IMR-90 (cell line): ENCODE data around the gene SH3BP4. TPM values are rescaled to one million over a fixed set of nuclear protein-coding genes. Genes with fewer than 3 reads are reported as not detected.

Source experiments
- ATAC-seq: fragments of 200-7000 bp; cut with Tn5 transposase; 2 replicates; pipeline ENCODE4 v1.9.1; 2020; ENCODE audit warnings: low read depth, mild to moderate bottlenecking, moderate library complexity
- BruUV-seq: library from RNA; stranded (reverse); fragments of 400-500 nt; replicated peaks from 2 replicates; lab custom pipeline; 2021; lab: Mats Ljungman, UMichigan
- CTCF ChIA-PET: fragments of 300-600 bp; formaldehyde crosslinking; extraction: SDS; loops from one replicate; lab custom pipeline; 2021; ENCODE audit warnings: antibody characterized with exemption; lab: Yijun Ruan, JAX
- POLR2A ChIA-PET: fragments of 300-600 bp; sonication (Branson Sonifier 250); formaldehyde crosslinking; loops from one replicate; lab custom pipeline; 2022; ENCODE audit warnings: antibody characterized with exemption; ENCODE audit not compliant: unreplicated experiment; lab: Charles Lee
- DNase-seq: peaks from one replicate; pipeline ENCODE4 v3.0.0; 2013
- H2AFZ ChIP-seq: replicated peaks from 2 replicates; pipeline ENCODE3; 2013; ENCODE audit warnings: low read length, mild to moderate bottlenecking; ENCODE audit not compliant: poor library complexity
- H2AK5ac ChIP-seq: 2 replicates; pipeline ENCODE4 v1.6.1; 2013; ENCODE audit warnings: low read depth, low read length, inconsistent platforms
- H2AK9ac ChIP-seq: replicated peaks from 2 replicates; pipeline ENCODE3; 2013; ENCODE audit warnings: mild to moderate bottlenecking, low read depth, low read length, moderate library complexity; ENCODE audit not compliant: poor library complexity
- H2BK120ac ChIP-seq: 2 replicates; pipeline ENCODE4 v1.6.1; 2013; ENCODE audit warnings: low read depth, low read length, inconsistent platforms
- H2BK15ac ChIP-seq: 3 replicates; pipeline ENCODE4 v1.6.1; 2013; ENCODE audit warnings: low read depth, low read length, inconsistent platforms
- H2BK20ac ChIP-seq: 2 replicates; pipeline ENCODE4 v1.6.1; 2013; ENCODE audit warnings: low read depth, mild to moderate bottlenecking, inconsistent platforms, low read length, moderate library complexity
- H2BK5ac ChIP-seq: 2 replicates; pipeline ENCODE4 v1.6.1; 2013; ENCODE audit warnings: mild to moderate bottlenecking, low read depth, low read length, inconsistent platforms; ENCODE audit not compliant: poor library complexity, severe bottlenecking
- H3K14ac ChIP-seq: replicated peaks from 2 replicates; pipeline ENCODE4 v1.6.1; 2013; ENCODE audit warnings: low read depth, low read length, inconsistent platforms
- H3K18ac ChIP-seq: 2 replicates; pipeline ENCODE4 v1.6.1; 2013; ENCODE audit warnings: low read depth, low read length, control low read depth
- H3K23ac ChIP-seq: 2 replicates; pipeline ENCODE4 v1.6.1; 2013; ENCODE audit warnings: low read depth, low read length, inconsistent platforms
- H3K27ac ChIP-seq: 2 replicates; pipeline ENCODE4 v1.5.1; 2013; ENCODE audit warnings: mild to moderate bottlenecking, control low read depth, low read length; ENCODE audit not compliant: insufficient read depth
- H3K27me3 ChIP-seq: 2 replicates; pipeline ENCODE4 v1.6.1; 2013; ENCODE audit warnings: low read length; ENCODE audit not compliant: control insufficient read depth, insufficient read depth
- H3K36me3 ChIP-seq: 2 replicates; pipeline ENCODE4 v1.6.1; 2013; ENCODE audit warnings: low read length, mixed read lengths; ENCODE audit not compliant: control insufficient read depth, insufficient read depth
- H3K4ac ChIP-seq: 2 replicates; pipeline ENCODE4 v1.6.1; 2013; ENCODE audit warnings: low read depth, low read length, inconsistent platforms
- H3K4me1 ChIP-seq: 2 replicates; pipeline ENCODE4 v1.6.1; 2013; ENCODE audit warnings: low read length, mixed read lengths; ENCODE audit not compliant: control insufficient read depth, insufficient read depth
- H3K4me2 ChIP-seq: 2 replicates; pipeline ENCODE4 v1.6.1; 2013; ENCODE audit warnings: low read depth, mild to moderate bottlenecking, control low read depth, low read length, moderate library complexity
- H3K4me3 ChIP-seq: 2 replicates; pipeline ENCODE4 v1.5.1; 2013; ENCODE audit warnings: low read depth, mild to moderate bottlenecking, control low read depth, low read length, moderate library complexity; ENCODE audit not compliant: insufficient read depth
- H3K56ac ChIP-seq: 2 replicates; pipeline ENCODE4 v1.6.1; 2013; ENCODE audit warnings: low read length, inconsistent platforms; ENCODE audit not compliant: insufficient read depth; ENCODE audit errors: extremely low read depth
- H3K79me1 ChIP-seq, 2 experiments: 2 replicates each; pipeline ENCODE4 v1.6.1; 2013; ENCODE audit warnings: low read length in 2 of 2, inconsistent platforms in 1 of 2, low read depth in 1 of 2
- H3K9ac ChIP-seq: 2 replicates; pipeline ENCODE4 v1.6.1; 2013; ENCODE audit warnings: low read depth, low read length, control low read depth
- H3K9me1 ChIP-seq: 2 replicates; pipeline ENCODE4 v1.6.1; 2013; ENCODE audit warnings: low read length, inconsistent platforms; ENCODE audit not compliant: insufficient read depth
- H3K9me3 ChIP-seq: 2 replicates; pipeline ENCODE4 v1.6.1; 2013; ENCODE audit warnings: low read length; ENCODE audit not compliant: control insufficient read depth, insufficient read depth
- H4K20me1 ChIP-seq: 2 replicates; pipeline ENCODE4 v1.6.1; 2013; ENCODE audit warnings: low read length, inconsistent platforms; ENCODE audit not compliant: insufficient read depth
- H4K5ac ChIP-seq: 2 replicates; pipeline ENCODE4 v1.6.1; 2013; ENCODE audit warnings: mild to moderate bottlenecking, low read depth, low read length, control low read depth
- H4K8ac ChIP-seq, 2 experiments: 2 replicates each; pipeline ENCODE4 v1.6.1; 2013; ENCODE audit warnings: low read depth in 2 of 2, low read length in 2 of 2, control low read depth in 1 of 2, inconsistent platforms in 1 of 2
- H4K91ac ChIP-seq: 2 replicates; pipeline ENCODE4 v1.6.1; 2013; ENCODE audit warnings: low read depth, low read length, inconsistent platforms; ENCODE audit not compliant: insufficient read depth
- MAFK ChIP-seq: IDR thresholded peaks from 2 replicates; pipeline ENCODE4 v1.6.1; 2012; ENCODE audit warnings: low read depth, low read length, improper control_type of control experiment
- WGBS, 2 experiments: methylation state at CpG; one replicate each; pipeline versions ENCODE4 v1.1.5 to v1.1.7; 2013; ENCODE audit warnings: missing lambda C conversion rate in 2 of 2; ENCODE audit not compliant: insufficient read length in 1 of 2; ENCODE audit errors: extremely low coverage in 2 of 2; 5-methylcytosine and 5-hydroxymethylcytosine counted together
- dilution Hi-C: fragments of 300-500 bp; cut with HindIII; formaldehyde crosslinking; loops from one replicate; pipeline ENCODE4 v1.14.3; 2018; ENCODE audit warnings: low sequenced_read_pairs; ENCODE audit not compliant: unreplicated experiment
- in situ Hi-C: fragments of 300-500 bp; cut with MboI; formaldehyde crosslinking; loops from 3 replicates; pipeline ENCODE4 v1.14.3; 2019; ENCODE audit warnings: low sequenced_read_pairs, inconsistent platforms, mixed read lengths
- intact Hi-C: fragments of 100-400 bp; cut with micrococcal nuclease; formaldehyde crosslinking; loops from 2 replicates; pipeline ENCODE4 v1.10.0; 2022
- polyA plus RNA-seq, 3 experiments: library from polyadenylated mRNA; depleted of rRNA; stranded (reverse); fragments of >200 nt; gene quantifications; 2 replicates each; pipeline ENCODE4 v1.2.3, GENCODE V29; 2012; ENCODE audit warnings: low replicate concordance in 1 of 3
- total RNA-seq: library from RNA; depleted of rRNA; stranded (reverse); fragments of >200 nt; gene quantifications from 2 replicates; pipeline ENCODE4 v1.2.3, GENCODE V29; 2012

SH3BP4 gene
- total and polyA plus RNA-seq, 2 of the 4 experiments (the other 2 are of a cell fraction) = 104 to 122 TPM

DNA sequence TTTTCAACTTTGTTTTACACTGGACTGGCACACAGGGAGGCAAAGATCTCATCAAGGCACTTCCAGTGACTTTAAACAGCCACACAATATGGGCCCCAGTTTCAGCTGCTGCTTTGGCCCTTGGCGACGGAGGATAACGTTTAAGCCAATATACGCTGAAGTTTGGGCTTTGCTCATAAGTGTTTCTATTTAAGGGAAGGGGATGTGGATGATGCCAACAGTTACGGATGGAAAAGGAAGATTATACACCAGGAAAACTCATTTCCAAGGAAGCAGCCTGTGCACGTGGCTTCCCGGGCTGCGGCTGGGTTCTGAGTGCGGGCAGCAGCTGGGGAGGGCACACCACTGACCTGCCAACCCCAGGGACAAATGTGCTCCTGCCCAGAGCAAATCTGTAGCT, 151.1 kb downstream of the SH3BP4 start:
- Histone ChIP-seq H3K4me1 (peaks cover 14% of the 10 kb centered on the region), H2BK20ac (no peak overlapping the region), H3K14ac (no peak overlapping the region), H3K4me2 (no peak overlapping the region), H3K36me3 (no peaks in the 10 kb centered on the region), H4K20me1 (no peaks in the 10 kb centered on the region), H2BK120ac (no peak overlapping the region), H3K27ac (no peak overlapping the region), H2AFZ (no peak overlapping the region), H3K79me1 (peaks cover 0 to 3% of the 10 kb centered on the region in 2 experiments; a peak in 1 of 4 replicates), H2AK9ac (no peak overlapping the region), H4K8ac (no peak overlapping the region), H4K5ac (no peak overlapping the region), H2AK5ac (no peak overlapping the region), H3K4me3 (no peak overlapping the region), H3K18ac (no peak overlapping the region), H3K9me3 (no peaks in the 10 kb centered on the region), H3K23ac (no peak overlapping the region), H3K56ac (no peak overlapping the region), H3K9ac (no peak overlapping the region), H2BK15ac (no peak overlapping the region), H4K91ac (no peak overlapping the region), H3K9me1 (peaks cover 10% of the 10 kb centered on the region; the same call in 1 of the 2 replicates), H3K27me3 (peaks cover 3% of the 10 kb centered on the region; the same call in 1 of the 2 replicates), H3K4ac (no peak overlapping the region), H2BK5ac (no peak overlapping the region)
- no peak for ATAC-seq
- in situ Hi-C loops (loop anchor here (10.0 to 25.0 kb wide), 3 partner anchors 148 to 841 kb away; partner anchors contain the start of gene SH3BP4), intact Hi-C loops (no loop called here), dilution Hi-C loops (loop anchor here (25.0 kb wide), 1 partner anchor 541 kb away; no protein-coding TSS in a partner anchor)
- CTCF ChIA-PET = interaction anchor here (0.6 kb wide), 1 partner anchor 12 kb away, joined by 7 read pairs; no protein-coding TSS in a partner anchor
- POLR2A ChIA-PET = no interaction called here
- no TSS peak for BruUV-seq
- no peak for DNase-seq
- WGBS, 2 experiments = 96% methylated on average over 4 of the region's 9 CpGs; no CpG with 5 or more reads in 1 of the 2 experiments
- no peak for TF ChIP-seq MAFK
